ENCODE data around the gene ABCC8.

The ABCC8 gene

DNA sequence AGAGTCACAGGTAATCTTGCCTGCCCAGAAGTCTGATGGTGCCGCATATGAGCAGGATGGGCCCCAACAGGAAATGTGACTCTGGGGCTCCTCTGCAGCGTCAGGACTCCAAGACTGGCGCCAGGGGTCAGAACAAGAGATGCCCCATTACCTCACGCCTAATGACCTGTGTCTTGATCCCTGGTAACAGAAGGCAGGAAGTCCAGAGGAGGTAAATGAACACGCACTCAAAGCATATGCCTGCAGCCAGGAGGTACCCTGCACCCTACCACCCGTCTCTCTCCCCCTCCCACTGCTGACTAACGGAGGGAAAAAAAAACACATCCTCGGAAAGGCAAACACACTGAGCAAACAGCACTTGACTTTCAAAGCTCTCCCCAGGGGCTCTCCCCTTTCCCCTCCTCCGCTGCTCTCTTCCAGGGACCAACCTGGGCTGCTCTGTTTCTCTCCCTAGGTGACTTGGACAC lies 37.3 kb downstream of the ABCC8 start (continued):
- TF ChIP-seq, protein P1, sequence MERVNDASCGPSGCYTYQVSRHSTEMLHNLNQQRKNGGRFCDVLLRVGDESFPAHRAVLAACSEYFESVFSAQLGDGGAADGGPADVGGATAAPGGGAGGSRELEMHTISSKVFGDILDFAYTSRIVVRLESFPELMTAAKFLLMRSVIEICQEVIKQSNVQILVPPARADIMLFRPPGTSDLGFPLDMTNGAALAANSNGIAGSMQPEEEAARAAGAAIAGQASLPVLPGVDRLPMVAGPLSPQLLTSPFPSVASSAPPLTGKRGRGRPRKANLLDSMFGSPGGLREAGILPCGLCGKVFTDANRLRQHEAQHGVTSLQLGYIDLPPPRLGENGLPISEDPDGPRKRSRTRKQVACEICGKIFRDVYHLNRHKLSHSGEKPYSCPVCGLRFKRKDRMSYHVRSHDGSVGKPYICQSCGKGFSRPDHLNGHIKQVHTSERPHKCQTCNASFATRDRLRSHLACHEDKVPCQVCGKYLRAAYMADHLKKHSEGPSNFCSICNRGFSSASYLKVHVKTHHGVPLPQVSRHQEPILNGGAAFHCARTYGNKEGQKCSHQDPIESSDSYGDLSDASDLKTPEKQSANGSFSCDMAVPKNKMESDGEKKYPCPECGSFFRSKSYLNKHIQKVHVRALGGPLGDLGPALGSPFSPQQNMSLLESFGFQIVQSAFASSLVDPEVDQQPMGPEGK (CRISPR knock-in tag; IDR thresholded peaks at IDR 0.05; ENCODE audit: borderline replicate concordance), result no peak
- TF ChIP-seq TSHZ2 (CRISPR knock-in tag; IDR thresholded peaks at IDR 0.05), result no peak
- no peak for TF ChIP-seq ISL1 (CRISPR knock-in tag; IDR thresholded peaks at IDR 0.05)
- no peak for TF ChIP-seq SNAI2 (CRISPR knock-in tag; IDR thresholded peaks at IDR 0.05)
- no peak for TF ChIP-seq ESRRG (CRISPR knock-in tag; IDR thresholded peaks at IDR 0.05)

- no peak for TF ChIP-seq RARB (CRISPR knock-in tag; IDR thresholded peaks at IDR 0.05)
- no peak for TF ChIP-seq ZNF565 (CRISPR knock-in tag; conservative IDR thresholded peaks at IDR 0.05; ENCODE audit: low read depth)
- TF ChIP-seq ZNF70 (CRISPR knock-in tag; IDR thresholded peaks at IDR 0.05), result no peak
- TF ChIP-seq, protein P2, sequence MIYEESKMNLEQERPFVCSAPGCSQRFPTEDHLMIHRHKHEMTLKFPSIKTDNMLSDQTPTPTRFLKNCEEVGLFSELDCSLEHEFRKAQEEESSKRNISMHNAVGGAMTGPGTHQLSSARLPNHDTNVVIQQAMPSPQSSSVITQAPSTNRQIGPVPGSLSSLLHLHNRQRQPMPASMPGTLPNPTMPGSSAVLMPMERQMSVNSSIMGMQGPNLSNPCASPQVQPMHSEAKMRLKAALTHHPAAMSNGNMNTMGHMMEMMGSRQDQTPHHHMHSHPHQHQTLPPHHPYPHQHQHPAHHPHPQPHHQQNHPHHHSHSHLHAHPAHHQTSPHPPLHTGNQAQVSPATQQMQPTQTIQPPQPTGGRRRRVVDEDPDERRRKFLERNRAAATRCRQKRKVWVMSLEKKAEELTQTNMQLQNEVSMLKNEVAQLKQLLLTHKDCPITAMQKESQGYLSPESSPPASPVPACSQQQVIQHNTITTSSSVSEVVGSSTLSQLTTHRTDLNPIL (CRISPR knock-in tag; IDR thresholded peaks at IDR 0.05; ENCODE audit: low read depth), result no peak
- TF ChIP-seq GLIS3 (CRISPR knock-in tag; IDR thresholded peaks at IDR 0.05), result no peak
- TF ChIP-seq SNAI2 (CRISPR knock-in tag; IDR thresholded peaks at IDR 0.05), result no peak
- no peak for TF ChIP-seq ZC3H10 (CRISPR knock-in tag; IDR thresholded peaks at IDR 0.05)
- no peak for TF ChIP-seq PPARA (CRISPR knock-in tag; IDR thresholded peaks at IDR 0.05; ENCODE audit: borderline replicate concordance)
- TF ChIP-seq ARNTL (CRISPR knock-in tag; IDR thresholded peaks at IDR 0.05; ENCODE audit: borderline replicate concordance, low read depth), result no peak
- no peak for TF ChIP-seq ZFP3 (CRISPR knock-in tag; IDR thresholded peaks at IDR 0.05)
- TF ChIP-seq, protein P1 (CRISPR knock-in tag; IDR thresholded peaks at IDR 0.05; ENCODE audit: borderline replicate concordance), result no peak
- no peak for TF ChIP-seq ZNF8 (CRISPR knock-in tag; IDR thresholded peaks at IDR 0.05)
- TF ChIP-seq ESRRG (CRISPR knock-in tag; IDR thresholded peaks at IDR 0.05), result no peak
- TF ChIP-seq TSHZ2 (CRISPR knock-in tag; IDR thresholded peaks at IDR 0.05), result no peak
- TF ChIP-seq ISL1 (CRISPR knock-in tag; IDR thresholded peaks at IDR 0.05), result no peak
- TF ChIP-seq TOX (CRISPR knock-in tag; IDR thresholded peaks at IDR 0.05; ENCODE audit: borderline replicate concordance), result no peak
- no peak for TF ChIP-seq TCF4 (CRISPR knock-in tag; IDR thresholded peaks at IDR 0.05; ENCODE audit: borderline replicate concordance)
- TF ChIP-seq CSDC2 (CRISPR knock-in tag; IDR thresholded peaks at IDR 0.05), result no peak
- no peak for ATAC-seq
Measured at GRCh38 chr11:17437366-17437765, 39.3 kb downstream of the ABCC8 start.

GRCh38 chr11:17434108-17434507 lies 42.5 kb downstream of the ABCC8 start:
- ATAC-seq, result no peak
- TF ChIP-seq ZNF8 (CRISPR knock-in tag; IDR thresholded peaks at IDR 0.05) (no peak), GLIS3 (CRISPR knock-in tag; IDR thresholded peaks at IDR 0.05) (no peak), TCF4 (CRISPR knock-in tag; IDR thresholded peaks at IDR 0.05; ENCODE audit: borderline replicate concordance) (no peak), ZNF70 (CRISPR knock-in tag; IDR thresholded peaks at IDR 0.05) (no peak), ZC3H10 (CRISPR knock-in tag; IDR thresholded peaks at IDR 0.05) (no peak), SNAI2 (CRISPR knock-in tag; IDR thresholded peaks at IDR 0.05) (no peak), ZFP3 (CRISPR knock-in tag; IDR thresholded peaks at IDR 0.05) (no peak), ZNF565 (CRISPR knock-in tag; conservative IDR thresholded peaks at IDR 0.05; ENCODE audit: low read depth) (no peak), OSR1 (CRISPR knock-in tag; IDR thresholded peaks at IDR 0.05) (no peak), BACH2 (CRISPR knock-in tag; IDR thresholded peaks at IDR 0.05; ENCODE audit: borderline replicate concordance) (no peak)
- TF ChIP-seq, protein P3, sequence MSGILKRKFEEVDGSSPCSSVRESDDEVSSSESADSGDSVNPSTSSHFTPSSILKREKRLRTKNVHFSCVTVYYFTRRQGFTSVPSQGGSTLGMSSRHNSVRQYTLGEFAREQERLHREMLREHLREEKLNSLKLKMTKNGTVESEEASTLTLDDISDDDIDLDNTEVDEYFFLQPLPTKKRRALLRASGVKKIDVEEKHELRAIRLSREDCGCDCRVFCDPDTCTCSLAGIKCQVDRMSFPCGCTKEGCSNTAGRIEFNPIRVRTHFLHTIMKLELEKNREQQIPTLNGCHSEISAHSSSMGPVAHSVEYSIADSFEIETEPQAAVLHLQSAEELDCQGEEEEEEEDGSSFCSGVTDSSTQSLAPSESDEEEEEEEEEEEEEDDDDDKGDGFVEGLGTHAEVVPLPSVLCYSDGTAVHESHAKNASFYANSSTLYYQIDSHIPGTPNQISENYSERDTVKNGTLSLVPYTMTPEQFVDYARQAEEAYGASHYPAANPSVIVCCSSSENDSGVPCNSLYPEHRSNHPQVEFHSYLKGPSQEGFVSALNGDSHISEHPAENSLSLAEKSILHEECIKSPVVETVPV (CRISPR knock-in tag; IDR thresholded peaks at IDR 0.05), result no peak
- TF ChIP-seq, protein P4, sequence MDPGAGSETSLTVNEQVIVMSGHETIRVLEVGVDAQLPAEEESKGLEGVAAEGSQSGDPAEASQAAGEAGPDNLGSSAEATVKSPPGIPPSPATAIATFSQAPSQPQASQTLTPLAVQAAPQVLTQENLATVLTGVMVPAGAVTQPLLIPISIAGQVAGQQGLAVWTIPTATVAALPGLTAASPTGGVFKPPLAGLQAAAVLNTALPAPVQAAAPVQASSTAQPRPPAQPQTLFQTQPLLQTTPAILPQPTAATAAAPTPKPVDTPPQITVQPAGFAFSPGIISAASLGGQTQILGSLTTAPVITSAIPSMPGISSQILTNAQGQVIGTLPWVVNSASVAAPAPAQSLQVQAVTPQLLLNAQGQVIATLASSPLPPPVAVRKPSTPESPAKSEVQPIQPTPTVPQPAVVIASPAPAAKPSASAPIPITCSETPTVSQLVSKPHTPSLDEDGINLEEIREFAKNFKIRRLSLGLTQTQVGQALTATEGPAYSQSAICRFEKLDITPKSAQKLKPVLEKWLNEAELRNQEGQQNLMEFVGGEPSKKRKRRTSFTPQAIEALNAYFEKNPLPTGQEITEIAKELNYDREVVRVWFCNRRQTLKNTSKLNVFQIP (CRISPR knock-in tag; IDR thresholded peaks at IDR 0.05; ENCODE audit: borderline replicate concordance, low read depth), result no peak
- TF ChIP-seq, protein P2 (CRISPR knock-in tag; IDR thresholded peaks at IDR 0.05; ENCODE audit: low read depth), result no peak

Measured in SK-N-SH treated with all-trans-retinoic acid at 6 μM for 48 hours (cell line).